Spleen (tissue), 11 donors: ENCODE data around the gene RALB. TPM values are rescaled to one million over a fixed set of nuclear protein-coding genes. Genes with fewer than 3 reads are reported as not detected.
A peak's percentile ranks its signal among the peaks of the same experiment; 100 is the strongest.

Experiments
- DNase-seq: peaks from one replicate; pipeline ENCODE4 v3.0.0-alpha.2; 2020
- H3K27ac ChIP-seq, 8 donors: fragments of 200-600 bp; sonication (generic) in 7 of 8; 1 replicate in 4 of 8; 2 replicates in 4 of 8; pipeline versions ENCODE4 v1.5.0 to v1.8.0; 2016 to 2021; ENCODE audit warnings: inconsistent platforms in 4 of 8, mild to moderate bottlenecking in 4 of 8, moderate library complexity in 1 of 8
- H3K27me3 ChIP-seq, 7 donors: fragments of 200-600 bp; sonication (generic) in 6 of 7; replicated peaks in 1 of 7; 1 replicate in 4 of 7; 2 replicates in 3 of 7; pipeline versions ENCODE4 v1.5.0 to v1.8.0; 2016 to 2021; ENCODE audit warnings: inconsistent platforms in 3 of 7, mild to moderate bottlenecking in 1 of 7
- H3K36me3 ChIP-seq, 6 donors: fragments of 200-600 bp; sonication (generic) in 5 of 6; 1 replicate in 4 of 6; 2 replicates in 2 of 6; pipeline versions ENCODE4 v1.5.0 to v1.8.0; 2016 to 2021; ENCODE audit warnings: inconsistent platforms in 2 of 6
- H3K4me1 ChIP-seq, 6 donors: fragments of 200-600 bp; sonication (generic) in 5 of 6; 1 replicate in 3 of 6; 2 replicates in 3 of 6; pipeline versions ENCODE4 v1.5.0 to v1.8.0; 2016 to 2021; ENCODE audit warnings: inconsistent platforms in 3 of 6
- H3K4me3 ChIP-seq, 8 donors: fragments of 200-600 bp; sonication (generic) in 7 of 8; 1 replicate in 4 of 8; 2 replicates in 4 of 8; pipeline versions ENCODE4 v1.5.0 to v1.8.0; 2016 to 2021; ENCODE audit warnings: inconsistent platforms in 4 of 8, mild to moderate bottlenecking in 4 of 8, moderate library complexity in 2 of 8
- H3K9me3 ChIP-seq, 8 donors: fragments of 200-600 bp; sonication (generic) in 7 of 8; 1 replicate in 4 of 8; 2 replicates in 4 of 8; pipeline versions ENCODE4 v1.5.0 to v1.8.0; 2016 to 2021; ENCODE audit warnings: inconsistent platforms in 4 of 8
- POLR2A ChIP-seq, 3 donors: fragments of 450-650 bp; IDR thresholded peaks; one replicate each; pipeline ENCODE4 v1.5.1; 2017; ENCODE audit warnings: antibody characterized with exemption in 3 of 3, mild to moderate bottlenecking in 1 of 3
- POLR2AphosphoS5 ChIP-seq, 3 donors: sonication (generic); formaldehyde crosslinking; IDR thresholded peaks; one replicate each; pipeline ENCODE4 v1.5.1; 2017; ENCODE audit warnings: antibody characterized with exemption in 3 of 3
- WGBS, 5 donors: extraction: QIAGEN DNeasy Blood & Tissue Kit in 3 of 5; methylation state at CpG; one replicate each; pipeline versions ENCODE4 v1.1.5 to v1.1.7; 2013 to 2018; 5-methylcytosine and 5-hydroxymethylcytosine counted together
- intact Hi-C: fragments of 100-400 bp; cut with DNase I; formaldehyde crosslinking; loops from one replicate; pipeline ENCODE4 v1.15.0; 2023; ENCODE audit warnings: low total_unique reads
- polyA plus RNA-seq, 3 donors: library from polyadenylated mRNA; stranded (reverse); fragments of 200-250 nt; gene quantifications; one replicate each; pipeline ENCODE4 v1.2.1, GENCODE V29; 2013
- total RNA-seq, 7 donors: library from RNA; depleted of rRNA in 3 of 7; stranded (reverse); fragments of >200 nt in 3 of 7; fragmentation: NEBNext Ultra II Directional in 4 of 7; extraction: Animal tissue kit (Norgen Biotek cat#: 25700) in 4 of 7; gene quantifications; one replicate each; pipeline versions ENCODE4 v1.1.0 to v1.2.1, GENCODE V29; 2016 to 2021
- TF ChIP-seq, protein P1 (sequence below), 11 experiments: fragments of 200-600 bp in 7 of 11; fragments of 450-650 bp in 4 of 11; sonication (generic) in 4 of 11; IDR thresholded peaks in 8 of 11; conservative IDR thresholded peaks in 3 of 11; 1 replicate in 7 of 11; 2 replicates in 4 of 11; pipeline versions ENCODE4 v1.4.0 to v1.8.0; 2016 to 2021; ENCODE audit warnings: antibody characterized with exemption in 11 of 11, inconsistent platforms in 4 of 11, mild to moderate bottlenecking in 1 of 11
- donor health status: healthy with polysubstance abuse.
- donor health status: DM: no; HTN: no; CAD: no; lungs with moderate emphysema.
- donor health status: DM: no; HTN: no; CAD: no.
- donor health status: Bipolar disorder and iron deficiency.
- donor health status: healthy.
- donor health status: DM: no; HTN: no; CAD: no.
- donor health status: DM: yes; HTN: yes; CAD: no.

The RALB gene
- total and polyA plus RNA-seq, 10 donors = 26.6 to 126 (median 79.5) TPM

DNA sequence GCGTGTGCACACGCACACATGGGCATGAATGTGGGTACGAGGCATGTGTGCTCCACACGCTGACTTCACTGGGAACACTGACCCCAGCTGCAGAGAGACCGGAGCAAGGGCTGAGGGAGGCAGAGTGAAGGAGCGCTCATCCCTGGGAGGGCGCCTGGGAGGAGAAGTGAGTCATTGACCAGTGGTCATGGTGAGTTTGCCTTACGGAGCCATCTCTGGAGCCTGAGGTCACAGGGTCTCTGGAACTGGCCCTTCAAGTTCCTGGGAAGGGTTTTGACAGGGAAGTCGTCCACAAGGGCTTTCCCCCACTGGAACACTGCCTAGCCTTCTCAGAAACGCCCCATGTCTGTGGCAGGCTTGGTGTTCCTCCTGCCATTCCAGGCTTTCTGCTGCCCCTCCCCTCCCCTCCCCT is 15.2 kb upstream of the RALB start:
- 79 to 89% (median 86%) methylated on average over 9 to 10 of the region's 10 CpGs for whole genome bisulfite sequencing, 5 donors
- Histone ChIP-seq H3K27ac (no peak overlapping the region), H3K9me3 (no peaks in the 10 kb centered on the region), H3K4me3 (no peak overlapping the region), H3K36me3 (no peaks in the 10 kb centered on the region), H3K27me3 (no peaks in the 10 kb centered on the region), H3K4me1 (peaks cover 8 to 36% (median 19%) of the 10 kb centered on the region in 6 donors)
- TF ChIP-seq, protein P1, sequence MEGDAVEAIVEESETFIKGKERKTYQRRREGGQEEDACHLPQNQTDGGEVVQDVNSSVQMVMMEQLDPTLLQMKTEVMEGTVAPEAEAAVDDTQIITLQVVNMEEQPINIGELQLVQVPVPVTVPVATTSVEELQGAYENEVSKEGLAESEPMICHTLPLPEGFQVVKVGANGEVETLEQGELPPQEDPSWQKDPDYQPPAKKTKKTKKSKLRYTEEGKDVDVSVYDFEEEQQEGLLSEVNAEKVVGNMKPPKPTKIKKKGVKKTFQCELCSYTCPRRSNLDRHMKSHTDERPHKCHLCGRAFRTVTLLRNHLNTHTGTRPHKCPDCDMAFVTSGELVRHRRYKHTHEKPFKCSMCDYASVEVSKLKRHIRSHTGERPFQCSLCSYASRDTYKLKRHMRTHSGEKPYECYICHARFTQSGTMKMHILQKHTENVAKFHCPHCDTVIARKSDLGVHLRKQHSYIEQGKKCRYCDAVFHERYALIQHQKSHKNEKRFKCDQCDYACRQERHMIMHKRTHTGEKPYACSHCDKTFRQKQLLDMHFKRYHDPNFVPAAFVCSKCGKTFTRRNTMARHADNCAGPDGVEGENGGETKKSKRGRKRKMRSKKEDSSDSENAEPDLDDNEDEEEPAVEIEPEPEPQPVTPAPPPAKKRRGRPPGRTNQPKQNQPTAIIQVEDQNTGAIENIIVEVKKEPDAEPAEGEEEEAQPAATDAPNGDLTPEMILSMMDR (IDR thresholded peaks at IDR 0.05 in 8 of 11, conservative IDR thresholded peaks at IDR 0.05 in 3 of 11) = no peak
- TF ChIP-seq POLR2A (IDR thresholded peaks at IDR 0.05) (no peak), POLR2AphosphoS5 (IDR thresholded peaks at IDR 0.05) (no peak)
- peak; percentile 64 for DNase-seq
- intact Hi-C loops = no loop called here

DNA sequence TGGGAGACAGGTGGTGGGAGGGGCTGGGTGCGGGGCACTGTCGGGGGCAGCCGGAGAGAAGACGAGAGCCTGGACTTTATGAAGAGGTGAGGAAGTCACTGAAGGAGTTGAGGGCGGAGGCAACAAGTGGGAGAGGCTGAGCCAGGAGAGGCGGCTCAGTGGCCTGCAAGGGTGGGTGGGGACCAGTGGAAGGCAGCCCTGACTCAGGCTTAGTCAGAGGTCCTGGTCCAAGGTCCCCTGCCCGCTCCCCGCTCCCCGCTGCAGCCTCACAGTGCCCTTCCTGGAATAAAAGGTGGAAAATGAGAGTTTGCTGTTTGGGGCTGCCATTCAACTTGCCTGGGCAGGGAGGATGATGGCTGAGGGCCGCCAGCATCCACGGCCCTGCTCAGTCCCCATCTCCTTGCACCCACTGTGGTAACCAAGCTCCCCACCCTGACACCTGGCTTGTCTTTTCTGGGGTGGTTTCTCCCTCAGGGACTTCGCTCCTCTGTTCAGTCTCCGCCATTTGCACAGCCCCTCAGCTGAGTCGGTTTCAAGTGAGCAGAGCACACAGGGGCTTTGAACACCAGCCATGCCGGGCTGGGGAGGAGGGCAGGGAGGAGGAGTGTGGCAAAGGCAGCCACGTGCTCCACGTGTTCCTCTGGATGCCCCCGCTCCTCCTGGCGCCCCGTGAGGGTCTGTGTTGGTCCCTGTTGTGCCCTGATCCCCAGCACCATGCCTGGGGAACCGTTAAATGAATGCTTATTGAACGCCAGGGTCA is 13.7 kb upstream of the RALB start:
- intact Hi-C loops = no loop called here
- Histone ChIP-seq H3K9me3 (peaks cover 0 to 7% (median 2%) of the 10 kb centered on the region in 8 donors), H3K4me1 (peaks cover 0 to 22% (median 9%) of the 10 kb centered on the region in 6 donors), H3K27me3 (no peaks in the 10 kb centered on the region), H3K36me3 (no peaks in the 10 kb centered on the region), H3K4me3 (no peak overlapping the region), H3K27ac (peak overlapping the region in 4 of 8 donors; percentile 10 to 55 (median 36))
- peak; percentile 78 for DNase-seq
- WGBS, 5 donors = 77 to 83% (median 81%) methylated on average over 20 to 22 of the region's 22 CpGs
- TF ChIP-seq, protein P1 (IDR thresholded peaks at IDR 0.05 in 8 of 11, conservative IDR thresholded peaks at IDR 0.05 in 3 of 11) = no peak
- TF ChIP-seq POLR2AphosphoS5 (IDR thresholded peaks at IDR 0.05) = peak in 2 of 3 donors; percentile 42 to 43

DNA sequence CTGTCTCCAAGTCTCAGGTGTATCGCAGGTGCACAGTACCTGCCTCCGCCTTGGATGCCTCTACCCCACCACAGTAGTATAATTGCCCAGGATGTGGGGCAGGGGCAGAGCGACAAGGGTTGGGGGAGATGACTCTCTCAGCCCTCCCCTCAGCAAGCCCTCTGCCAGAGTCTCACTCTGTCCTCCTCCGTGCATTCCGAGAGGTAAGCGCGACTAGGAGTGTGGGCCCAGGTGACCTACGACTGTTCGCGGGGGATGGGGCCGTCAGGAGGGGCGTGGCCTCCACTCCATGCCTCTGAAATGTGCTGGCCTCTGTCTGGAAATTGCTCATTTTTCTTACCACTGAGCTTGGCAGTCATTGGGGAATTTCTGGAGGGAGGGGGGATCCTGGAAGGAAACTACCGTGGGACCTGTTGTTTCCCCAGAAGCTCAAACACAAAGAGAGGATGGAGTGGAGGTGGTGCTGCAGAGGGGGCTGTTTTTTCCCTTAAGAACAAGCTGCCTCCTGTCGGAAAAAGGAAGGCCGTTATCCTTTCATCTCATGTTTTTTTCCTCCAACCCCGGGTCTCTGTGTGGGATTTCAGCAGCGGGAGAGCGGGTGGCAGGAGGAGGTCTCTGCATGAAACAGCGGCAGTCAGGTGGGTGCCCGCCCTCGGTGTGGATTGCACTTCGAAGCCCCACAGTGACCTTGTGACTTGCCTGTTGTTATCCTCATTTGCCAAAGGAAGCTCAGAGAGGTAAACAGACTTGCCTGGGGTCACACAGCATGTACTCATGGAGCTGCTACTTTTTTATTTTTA is 13.0 kb upstream of the RALB start:
- intact Hi-C loops = no loop called here
- TF ChIP-seq, protein P1 (IDR thresholded peaks at IDR 0.05 in 8 of 11, conservative IDR thresholded peaks at IDR 0.05 in 3 of 11) = no peak
- TF ChIP-seq POLR2A (IDR thresholded peaks at IDR 0.05) (no peak), POLR2AphosphoS5 (IDR thresholded peaks at IDR 0.05) (no peak)
- DNase-seq = peak; percentile 56
- WGBS, 5 donors = 59 to 71% (median 64%) methylated on average over 21 to 22 of the region's 22 CpGs
- no peaks in the 10 kb centered on the region for H3K27me3 ChIP-seq
- peaks cover 0 to 11% (median 3%) of the 10 kb centered on the region in 8 donors for H3K9me3 ChIP-seq
- peaks cover 0 to 23% (median 9%) of the 10 kb centered on the region in 6 donors for H3K4me1 ChIP-seq
- H3K27ac ChIP-seq = peak overlapping the region in 4 of 8 donors; percentile 10 to 55 (median 36)
- no peaks in the 10 kb centered on the region for H3K36me3 ChIP-seq
- no peak overlapping the region for H3K4me3 ChIP-seq
